ENCODE measurements around the gene AVL9.

DNA sequence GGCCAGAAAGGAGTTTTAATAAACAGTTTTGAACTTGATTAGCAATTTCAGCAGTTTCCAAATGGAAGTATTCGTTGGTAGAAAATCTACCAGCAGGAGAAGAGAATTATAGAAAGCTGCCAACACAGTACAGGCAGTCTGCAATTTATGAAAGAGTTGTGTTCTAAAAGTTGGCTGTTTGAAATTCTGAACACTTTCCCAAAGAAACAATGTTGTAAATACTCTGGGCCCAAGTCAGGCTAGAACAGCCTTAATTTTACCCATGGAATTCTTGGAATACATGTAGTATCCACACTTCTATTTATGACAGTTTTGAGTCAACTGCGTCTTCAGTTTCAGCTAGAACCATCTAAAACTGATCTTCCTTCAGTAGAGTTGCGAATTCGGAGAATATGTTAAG, 42.5 kb downstream of the AVL9 start:
- TF ChIP-seq, protein P1, sequence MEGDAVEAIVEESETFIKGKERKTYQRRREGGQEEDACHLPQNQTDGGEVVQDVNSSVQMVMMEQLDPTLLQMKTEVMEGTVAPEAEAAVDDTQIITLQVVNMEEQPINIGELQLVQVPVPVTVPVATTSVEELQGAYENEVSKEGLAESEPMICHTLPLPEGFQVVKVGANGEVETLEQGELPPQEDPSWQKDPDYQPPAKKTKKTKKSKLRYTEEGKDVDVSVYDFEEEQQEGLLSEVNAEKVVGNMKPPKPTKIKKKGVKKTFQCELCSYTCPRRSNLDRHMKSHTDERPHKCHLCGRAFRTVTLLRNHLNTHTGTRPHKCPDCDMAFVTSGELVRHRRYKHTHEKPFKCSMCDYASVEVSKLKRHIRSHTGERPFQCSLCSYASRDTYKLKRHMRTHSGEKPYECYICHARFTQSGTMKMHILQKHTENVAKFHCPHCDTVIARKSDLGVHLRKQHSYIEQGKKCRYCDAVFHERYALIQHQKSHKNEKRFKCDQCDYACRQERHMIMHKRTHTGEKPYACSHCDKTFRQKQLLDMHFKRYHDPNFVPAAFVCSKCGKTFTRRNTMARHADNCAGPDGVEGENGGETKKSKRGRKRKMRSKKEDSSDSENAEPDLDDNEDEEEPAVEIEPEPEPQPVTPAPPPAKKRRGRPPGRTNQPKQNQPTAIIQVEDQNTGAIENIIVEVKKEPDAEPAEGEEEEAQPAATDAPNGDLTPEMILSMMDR (conservative IDR thresholded peaks at IDR 0.05; ENCODE audit: low read depth, low read length) = no peak
- TF ChIP-seq EZH2 (IDR thresholded peaks at IDR 0.05; ENCODE audit: borderline replicate concordance, low read depth, low read length, poor library complexity, severe bottlenecking) = no peak
